ENCODE results near the gene MRTFA. TPM values are rescaled to one million over a fixed set of nuclear protein-coding genes. Genes with fewer than 3 reads are reported as not detected.

MRTFA gene
- total and polyA plus RNA-seq, 8 donors: 22.5 to 58.0 (median 26.5) TPM

DNA sequence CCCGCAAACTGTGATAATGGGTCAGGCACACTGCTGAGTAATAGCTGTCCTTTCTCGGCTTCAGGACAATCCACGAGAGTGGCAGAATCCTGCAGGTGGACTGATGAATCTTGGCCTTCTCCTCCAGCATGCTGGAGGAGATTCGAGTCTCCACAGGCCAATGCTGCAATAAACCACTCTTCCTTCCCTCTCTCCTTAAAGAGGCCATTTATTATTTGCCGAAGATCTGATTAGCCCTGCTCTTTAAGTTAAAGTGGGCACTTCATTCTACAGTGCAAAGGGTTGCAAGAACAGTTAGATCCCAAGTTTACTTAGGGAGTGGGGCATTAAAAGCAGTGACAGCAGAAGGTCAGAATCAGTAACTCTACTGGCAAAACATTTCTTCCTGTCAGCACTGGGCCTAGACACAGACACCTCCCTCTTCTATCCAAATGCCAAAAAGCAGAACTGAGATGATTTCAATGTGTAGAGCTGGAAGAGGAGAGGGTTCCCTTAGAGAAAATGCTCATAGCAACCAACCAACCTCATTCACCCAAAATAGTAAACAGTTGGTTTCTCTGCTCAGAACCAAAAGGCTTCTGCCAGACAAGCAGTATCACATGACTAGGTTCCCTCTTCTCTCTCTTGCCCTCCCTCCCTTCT lies 144.4 kb downstream of the MRTFA start:
- Histone ChIP-seq H3K9me3 (no peaks in the 10 kb centered on the region), H3K4me1 (peaks cover 26 to 51% of the 10 kb centered on the region in 2 donors), H3K36me3 (no peaks in the 10 kb centered on the region), H3K27ac (peak overlapping the region; percentile 79 to 82), H3K27me3 (no peaks in the 10 kb centered on the region), H3K4me3 (no peak overlapping the region)
- intact Hi-C loops (cut with DNase I): no loop called here
- ATAC-seq (peak; percentile 85), DNase-seq (peak in 2 of 4 donors; percentile 52 to 78)
- TF ChIP-seq, protein P1, sequence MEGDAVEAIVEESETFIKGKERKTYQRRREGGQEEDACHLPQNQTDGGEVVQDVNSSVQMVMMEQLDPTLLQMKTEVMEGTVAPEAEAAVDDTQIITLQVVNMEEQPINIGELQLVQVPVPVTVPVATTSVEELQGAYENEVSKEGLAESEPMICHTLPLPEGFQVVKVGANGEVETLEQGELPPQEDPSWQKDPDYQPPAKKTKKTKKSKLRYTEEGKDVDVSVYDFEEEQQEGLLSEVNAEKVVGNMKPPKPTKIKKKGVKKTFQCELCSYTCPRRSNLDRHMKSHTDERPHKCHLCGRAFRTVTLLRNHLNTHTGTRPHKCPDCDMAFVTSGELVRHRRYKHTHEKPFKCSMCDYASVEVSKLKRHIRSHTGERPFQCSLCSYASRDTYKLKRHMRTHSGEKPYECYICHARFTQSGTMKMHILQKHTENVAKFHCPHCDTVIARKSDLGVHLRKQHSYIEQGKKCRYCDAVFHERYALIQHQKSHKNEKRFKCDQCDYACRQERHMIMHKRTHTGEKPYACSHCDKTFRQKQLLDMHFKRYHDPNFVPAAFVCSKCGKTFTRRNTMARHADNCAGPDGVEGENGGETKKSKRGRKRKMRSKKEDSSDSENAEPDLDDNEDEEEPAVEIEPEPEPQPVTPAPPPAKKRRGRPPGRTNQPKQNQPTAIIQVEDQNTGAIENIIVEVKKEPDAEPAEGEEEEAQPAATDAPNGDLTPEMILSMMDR (IDR thresholded peaks at IDR 0.05): no peak

DNA sequence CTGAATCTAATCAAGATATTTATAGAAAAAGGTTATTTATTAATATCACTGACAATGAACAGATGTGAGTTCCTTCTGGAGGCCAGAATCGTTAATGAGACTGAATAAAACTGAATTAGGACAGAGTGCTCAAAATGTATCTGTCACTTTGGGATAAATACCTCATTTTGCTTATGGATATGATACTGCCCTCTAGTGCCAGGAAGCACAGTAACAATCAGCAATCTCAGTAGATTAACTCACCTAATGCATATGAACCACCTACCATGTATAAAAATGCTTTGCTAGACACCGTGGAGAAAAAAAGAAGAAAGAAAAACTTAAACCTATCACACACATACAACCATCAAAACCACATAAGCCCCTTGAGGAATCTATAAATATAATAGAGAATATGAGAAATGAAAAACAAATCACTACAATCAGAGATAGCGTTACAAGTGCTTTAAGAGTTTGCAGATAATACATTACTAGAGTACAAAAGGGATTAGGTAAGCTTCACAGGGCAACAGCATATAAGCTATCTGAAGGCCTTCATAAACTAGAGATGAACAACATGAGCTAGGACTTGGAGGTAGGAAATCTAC lies 148.8 kb downstream of the MRTFA start:
- Histone ChIP-seq H3K4me1 (peaks cover 29 to 72% of the 10 kb centered on the region in 2 donors), H3K4me3 (no peak overlapping the region), H3K9me3 (no peaks in the 10 kb centered on the region), H3K27me3 (no peaks in the 10 kb centered on the region), H3K27ac (no peak overlapping the region), H3K36me3 (no peaks in the 10 kb centered on the region)
- peak; percentile 33 for ATAC-seq
- TF ChIP-seq, protein P1 (IDR thresholded peaks at IDR 0.05): peak; percentile 51 to 58
- intact Hi-C loops (cut with DNase I): loop anchor here in 1 of 2 donors (10.0 kb wide), 1 partner anchor 53 kb away; no protein-coding TSS in a partner anchor
- DNase-seq: no peak

DNA sequence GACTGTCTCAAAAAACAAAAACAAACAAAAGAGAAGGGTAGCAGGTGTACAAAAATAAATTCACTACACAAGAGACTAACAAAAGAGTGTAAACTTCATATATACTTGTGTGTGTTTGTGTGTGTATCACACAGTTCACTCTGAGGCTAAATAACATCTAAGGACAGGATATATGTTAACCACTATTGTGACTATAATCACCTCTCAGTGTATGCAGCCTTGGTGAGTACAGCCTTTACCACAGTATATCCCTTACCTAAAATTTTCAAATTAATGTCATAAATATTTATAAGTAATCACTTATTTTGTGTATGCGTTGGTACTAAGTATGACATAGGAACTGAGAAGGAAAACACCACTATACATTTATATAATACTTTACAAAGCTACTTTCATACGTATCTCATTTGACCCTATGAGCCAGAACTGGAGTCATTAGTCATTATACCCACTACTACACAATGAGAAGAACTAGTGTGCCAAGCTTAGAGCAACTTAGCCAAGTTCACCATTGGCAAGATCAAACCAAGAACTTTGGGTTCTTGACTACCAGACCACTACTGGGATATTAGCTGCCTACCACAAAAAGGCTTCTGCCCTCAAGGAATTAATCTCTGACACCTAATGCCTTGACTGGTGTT lies 149.4 kb downstream of the MRTFA start:
- Histone ChIP-seq H3K36me3 (no peaks in the 10 kb centered on the region), H3K27ac (peak overlapping the region; percentile 21 to 51), H3K9me3 (no peaks in the 10 kb centered on the region), H3K4me3 (no peak overlapping the region), H3K4me1 (peaks cover 22 to 72% of the 10 kb centered on the region in 2 donors), H3K27me3 (no peaks in the 10 kb centered on the region)
- TF ChIP-seq, protein P1 (IDR thresholded peaks at IDR 0.05): no peak
- DNase-seq (no peak), ATAC-seq (no peak)
- intact Hi-C loops (cut with DNase I): loop anchor here in 1 of 2 donors (10.0 kb wide), 1 partner anchor 52 kb away; no protein-coding TSS in a partner anchor

DNA sequence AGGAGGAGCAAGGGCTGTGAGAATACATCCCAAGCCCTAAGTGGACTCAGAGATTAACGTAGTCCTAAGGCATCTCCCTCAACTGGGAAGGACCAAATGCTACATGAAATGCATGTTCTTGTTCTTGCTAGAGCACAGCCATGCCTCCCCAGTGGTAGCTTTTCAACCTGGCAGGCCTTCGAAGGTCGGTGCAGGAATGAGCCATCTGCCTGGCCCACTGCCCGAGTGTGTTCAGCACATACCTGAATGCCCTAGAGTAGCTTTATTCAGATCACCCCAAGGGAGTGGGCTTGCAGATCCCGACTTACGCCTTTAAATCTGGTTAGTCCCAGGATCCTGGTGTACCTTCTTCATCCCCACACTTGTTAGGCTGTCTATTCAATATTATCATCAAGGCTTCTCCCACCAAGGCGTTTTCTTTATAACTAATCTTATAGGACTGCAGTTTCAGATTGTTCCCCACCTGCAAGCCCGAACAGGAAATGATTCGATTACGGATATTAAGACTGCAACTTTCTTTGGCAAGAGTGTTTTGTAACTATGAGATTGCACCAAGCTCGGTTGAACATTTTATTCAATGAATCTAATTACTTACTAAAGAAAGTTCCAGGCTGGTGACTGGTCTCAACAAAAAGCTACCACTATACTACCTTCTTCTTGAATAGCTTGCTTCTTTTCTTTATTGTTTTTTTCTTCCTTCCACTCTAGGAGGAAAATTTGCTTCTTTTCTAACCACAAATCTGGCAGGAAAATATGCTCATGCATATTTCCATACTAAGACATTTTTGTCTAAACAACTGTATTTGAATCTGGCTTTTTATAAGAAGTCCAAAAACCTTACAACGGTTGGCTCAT lies 150.5 kb downstream of the MRTFA start:
- TF ChIP-seq, protein P1 (IDR thresholded peaks at IDR 0.05): no peak
- no peak for DNase-seq
- Histone ChIP-seq H3K27ac (peak overlapping the region; percentile 21 to 51), H3K4me3 (no peak overlapping the region), H3K9me3 (no peaks in the 10 kb centered on the region), H3K36me3 (no peaks in the 10 kb centered on the region), H3K27me3 (no peaks in the 10 kb centered on the region), H3K4me1 (peaks cover 12 to 72% of the 10 kb centered on the region in 2 donors)
- ATAC-seq: no peak
- intact Hi-C loops (cut with DNase I): loop anchor here in 1 of 2 donors (10.0 kb wide), 1 partner anchor 51 kb away; no protein-coding TSS in a partner anchor

Measured in left lung (tissue), 10 donors.